GM20000 (cell line): ENCODE measurements around the gene ZRANB1.

ENCODE experiments used
- DNase-seq: peaks from one replicate; pipeline ENCODE4 v3.0.0; 2012; ENCODE audit warnings: low spot score
- CTCF ChIP-seq: IDR thresholded peaks from 2 replicates; pipeline ENCODE4 v1.5.1; 2012; ENCODE audit warnings: mild to moderate bottlenecking, control low read depth; ENCODE audit errors: extremely low read depth, missing control alignments

Gene ZRANB1

GRCh38 chr10:124963866-124964720 lies 22.2 kb downstream of the ZRANB1 start:
- no peak for DNase-seq
- no peak for TF ChIP-seq CTCF

GRCh38 chr10:124966008-124966407 lies 24.1 kb downstream of the ZRANB1 start:
- no peak for TF ChIP-seq CTCF
- DNase-seq = no peak

GRCh38 chr10:124967255-124967654 lies 25.3 kb downstream of the ZRANB1 start:
- no peak for TF ChIP-seq CTCF
- no peak for DNase-seq

- DNase-seq = no peak
- TF ChIP-seq CTCF = no peak
Observed at GRCh38 chr10:124971276-124971675, 29.4 kb downstream of the ZRANB1 start.

GRCh38 chr10:124972637-124973036 lies 30.7 kb downstream of the ZRANB1 start:
- DNase-seq = no peak
- TF ChIP-seq CTCF = no peak

- DNase-seq = no peak
- no peak for TF ChIP-seq CTCF
Observed at GRCh38 chr10:124974131-124974530, 32.2 kb downstream of the ZRANB1 start.

- no peak for TF ChIP-seq CTCF
- DNase-seq = no peak
Observed at GRCh38 chr10:124975977-124976514, 34.1 kb downstream of the ZRANB1 start.
